ENCODE data around the gene NOD1.
A peak's percentile ranks its signal among the peaks of the same experiment; 100 is the strongest.

Gene NOD1

DNA sequence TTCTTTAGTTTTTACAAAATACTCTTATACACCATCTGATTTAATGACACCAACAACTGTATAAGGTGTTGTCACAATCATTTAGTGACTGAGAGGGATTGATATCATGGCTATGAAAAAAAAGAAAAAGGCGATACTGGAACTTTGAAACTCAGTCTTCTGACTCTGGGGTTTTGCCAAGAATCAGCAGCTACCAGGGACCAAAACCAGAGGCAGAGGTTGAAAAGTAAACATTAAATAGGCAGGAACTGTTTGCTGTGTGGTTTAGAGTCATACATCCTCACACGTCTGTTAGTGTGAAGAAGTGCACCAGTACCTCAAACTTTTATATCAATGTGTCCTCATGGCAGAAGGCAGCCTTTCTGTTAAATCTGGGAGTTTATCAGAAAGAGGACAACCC is 46.0 kb upstream of the NOD1 start:
- no peak overlapping the region for H3K9ac ChIP-seq (ENCODE audit: low read length)
- 96% methylated on average over 1 of the region's 2 CpGs for WGBS
- DNase-seq: peak; percentile 12

DNA sequence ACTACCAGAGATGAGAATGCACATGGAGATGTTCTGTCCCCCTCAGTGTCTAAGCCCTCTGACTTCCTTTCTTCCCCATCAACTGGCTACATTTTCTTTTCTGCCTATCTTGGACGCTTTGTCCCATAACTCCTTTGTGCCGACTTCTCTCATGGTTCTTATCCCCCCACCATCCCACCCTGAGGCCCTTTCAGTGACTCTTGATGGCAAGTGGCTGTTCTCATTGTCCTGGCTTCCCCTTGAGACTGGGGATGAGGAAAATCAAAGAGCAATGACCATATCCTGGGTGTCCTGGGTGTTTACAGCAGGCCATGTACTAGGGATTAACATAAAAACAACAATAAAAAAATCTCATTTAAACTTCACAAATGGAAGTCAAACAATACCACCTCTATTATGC is 44.9 kb upstream of the NOD1 start:
- Histone ChIP-seq H3K27me3 (ENCODE audit: control insufficient read depth in 1 of 2, insufficient read depth in 1 of 2, low read length in 2 of 2) (no peaks in the 10 kb centered on the region), H3K79me1 (replicated peaks; ENCODE audit: low read length, poor library complexity, severe bottlenecking) (no peaks in the 10 kb centered on the region), H3K14ac (ENCODE audit: low read length in 2 of 2) (peak overlapping the region in 1 of 2 experiments; percentile 11), H2BK120ac (ENCODE audit: low read depth, low read length) (no peak overlapping the region), H2BK12ac (ENCODE audit: low read length in 2 of 2) (no peak overlapping the region), H3K9me3 (ENCODE audit: control insufficient read depth, low read length) (no peaks in the 10 kb centered on the region), H3K4me3 (ENCODE audit: insufficient read depth in 1 of 2, low read depth in 1 of 2, low read length in 2 of 2) (no peak overlapping the region), H3K4ac (ENCODE audit: low read depth in 1 of 2, low read length in 2 of 2) (no peak overlapping the region), H3K18ac (ENCODE audit: low read depth in 1 of 2, low read length in 2 of 2) (no peak overlapping the region), H3K36me3 (ENCODE audit: control insufficient read depth in 1 of 2, insufficient read depth in 2 of 2, low read depth in 1 of 2, low read length in 2 of 2) (peaks cover 0 to 2% of the 10 kb centered on the region in 2 experiments), H4K8ac (ENCODE audit: low read length) (no peak overlapping the region), H2BK15ac (ENCODE audit: low read depth, poor library complexity, severe bottlenecking) (no peak overlapping the region), H3K27ac (ENCODE audit: low read length, poor library complexity, severe bottlenecking) (no peak overlapping the region), H3K4me2 (ENCODE audit: low read length, poor library complexity, severe bottlenecking) (no peak overlapping the region), H3K4me1 (ENCODE audit: control insufficient read depth, insufficient read depth, low read depth, low read length) (peaks cover 3% of the 10 kb centered on the region), H2BK5ac (ENCODE audit: low read depth, low read length, poor library complexity, severe bottlenecking) (no peak overlapping the region), H3K23ac (ENCODE audit: low read length in 2 of 2) (no peak overlapping the region), H2AFZ (ENCODE audit: low read depth, low read length) (no peak overlapping the region), H2AK5ac (ENCODE audit: low read length, severe bottlenecking) (no peak overlapping the region), H3K9ac (ENCODE audit: low read length) (no peak overlapping the region), H4K91ac (ENCODE audit: low read length) (no peak overlapping the region)
- WGBS: 89% methylated on average over 2 of the region's 2 CpGs
- DNase-seq: no peak

More for the DNA sequence above, 46.0 kb upstream of the NOD1 start:
- Histone ChIP-seq H2BK120ac (ENCODE audit: low read depth, low read length) (no peak overlapping the region), H3K18ac (ENCODE audit: low read depth in 1 of 2, low read length in 2 of 2) (no peak overlapping the region), H3K4me1 (ENCODE audit: control insufficient read depth, insufficient read depth, low read depth, low read length) (peaks cover 3% of the 10 kb centered on the region), H3K4ac (ENCODE audit: low read depth in 1 of 2, low read length in 2 of 2) (no peak overlapping the region), H3K27me3 (ENCODE audit: control insufficient read depth in 1 of 2, insufficient read depth in 1 of 2, low read length in 2 of 2) (no peaks in the 10 kb centered on the region), H2BK5ac (ENCODE audit: low read depth, low read length, poor library complexity, severe bottlenecking) (no peak overlapping the region), H3K23ac (ENCODE audit: low read length in 2 of 2) (no peak overlapping the region), H3K36me3 (ENCODE audit: control insufficient read depth in 1 of 2, insufficient read depth in 2 of 2, low read depth in 1 of 2, low read length in 2 of 2) (peaks cover 0 to 2% of the 10 kb centered on the region in 2 experiments), H2AK5ac (ENCODE audit: low read length, severe bottlenecking) (no peak overlapping the region), H3K4me2 (ENCODE audit: low read length, poor library complexity, severe bottlenecking) (no peak overlapping the region), H3K27ac (ENCODE audit: low read length, poor library complexity, severe bottlenecking) (no peak overlapping the region), H2AFZ (ENCODE audit: low read depth, low read length) (no peak overlapping the region), H3K9me3 (ENCODE audit: control insufficient read depth, low read length) (no peaks in the 10 kb centered on the region), H4K8ac (ENCODE audit: low read length) (no peak overlapping the region), H3K79me1 (replicated peaks; ENCODE audit: low read length, poor library complexity, severe bottlenecking) (no peaks in the 10 kb centered on the region), H2BK15ac (ENCODE audit: low read depth, poor library complexity, severe bottlenecking) (no peak overlapping the region), H2BK12ac (ENCODE audit: low read length in 2 of 2) (no peak overlapping the region), H4K91ac (ENCODE audit: low read length) (no peak overlapping the region), H3K14ac (ENCODE audit: low read length in 2 of 2) (no peak overlapping the region), H3K4me3 (ENCODE audit: insufficient read depth in 1 of 2, low read depth in 1 of 2, low read length in 2 of 2) (no peak overlapping the region)

DNA sequence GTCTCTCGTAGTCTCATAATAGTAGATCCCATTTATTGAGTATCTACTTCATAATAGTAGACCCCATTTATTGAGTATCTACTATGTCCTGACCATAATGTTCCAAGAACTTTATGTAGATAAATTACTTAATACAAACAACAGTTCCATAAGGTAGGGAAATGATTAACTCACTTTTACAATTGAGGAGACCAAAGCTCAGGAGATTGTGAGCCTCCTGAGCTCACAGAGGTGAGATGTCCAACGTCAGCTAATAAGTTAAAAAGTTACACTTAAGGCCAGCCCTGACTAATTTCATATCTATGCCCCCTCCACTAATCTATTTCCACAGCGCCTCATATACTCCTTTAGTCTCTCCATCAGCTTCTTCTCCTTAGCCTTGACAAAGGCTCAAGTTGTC is 43.6 kb upstream of the NOD1 start:
- Histone ChIP-seq H2BK120ac (ENCODE audit: low read depth, low read length) (no peak overlapping the region), H3K36me3 (ENCODE audit: control insufficient read depth in 1 of 2, insufficient read depth in 2 of 2, low read depth in 1 of 2, low read length in 2 of 2) (peaks cover 0 to 3% of the 10 kb centered on the region in 2 experiments), H4K91ac (ENCODE audit: low read length) (no peak overlapping the region), H3K14ac (ENCODE audit: low read length in 2 of 2) (no peak overlapping the region), H2AK5ac (ENCODE audit: low read length, severe bottlenecking) (no peak overlapping the region), H3K27me3 (ENCODE audit: control insufficient read depth in 1 of 2, insufficient read depth in 1 of 2, low read length in 2 of 2) (no peaks in the 10 kb centered on the region), H3K9ac (ENCODE audit: low read length) (peak overlapping the region; percentile 63), H3K23ac (ENCODE audit: low read length in 2 of 2) (no peak overlapping the region), H2BK12ac (ENCODE audit: low read length in 2 of 2) (no peak overlapping the region), H3K79me1 (replicated peaks; ENCODE audit: low read length, poor library complexity, severe bottlenecking) (no peaks in the 10 kb centered on the region), H3K4me3 (ENCODE audit: insufficient read depth in 1 of 2, low read depth in 1 of 2, low read length in 2 of 2) (no peak overlapping the region), H2BK15ac (ENCODE audit: low read depth, poor library complexity, severe bottlenecking) (no peak overlapping the region), H3K4me2 (ENCODE audit: low read length, poor library complexity, severe bottlenecking) (no peak overlapping the region), H3K4me1 (ENCODE audit: control insufficient read depth, insufficient read depth, low read depth, low read length) (peaks cover 3% of the 10 kb centered on the region), H3K18ac (ENCODE audit: low read depth in 1 of 2, low read length in 2 of 2) (no peak overlapping the region), H3K9me3 (ENCODE audit: control insufficient read depth, low read length) (no peaks in the 10 kb centered on the region), H4K8ac (ENCODE audit: low read length) (no peak overlapping the region), H3K4ac (ENCODE audit: low read depth in 1 of 2, low read length in 2 of 2) (no peak overlapping the region), H2AFZ (ENCODE audit: low read depth, low read length) (no peak overlapping the region), H2BK5ac (ENCODE audit: low read depth, low read length, poor library complexity, severe bottlenecking) (no peak overlapping the region), H3K27ac (ENCODE audit: low read length, poor library complexity, severe bottlenecking) (no peak overlapping the region)
- no peak for DNase-seq
- 94% methylated on average over 2 of the region's 3 CpGs for WGBS

DNA sequence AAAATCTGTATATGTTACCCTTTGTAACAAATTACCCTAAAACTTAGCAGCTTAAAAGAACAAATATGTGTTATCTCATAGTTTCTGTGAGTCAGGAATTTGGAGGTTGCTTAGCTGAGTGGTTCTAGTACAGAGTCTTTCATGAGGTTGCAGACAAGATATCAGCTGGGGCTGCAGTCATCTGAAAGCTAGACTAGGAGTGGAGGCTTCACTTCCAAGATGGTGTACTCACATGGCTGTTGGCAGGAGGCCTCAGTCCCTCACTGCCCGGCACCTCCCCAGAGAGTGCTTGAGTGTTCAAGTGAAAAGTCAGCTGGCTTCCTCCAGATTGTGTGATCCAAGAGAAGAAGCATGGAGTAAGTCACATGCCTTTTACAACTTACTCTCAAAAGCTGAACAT is 42.9 kb upstream of the NOD1 start:
- H2BK5ac ChIP-seq (ENCODE audit: low read depth, low read length, poor library complexity, severe bottlenecking): no peak overlapping the region
- no peak overlapping the region for H3K14ac ChIP-seq (ENCODE audit: low read length in 2 of 2)
- no peak overlapping the region for H2AK5ac ChIP-seq (ENCODE audit: low read length, severe bottlenecking)
- no peak overlapping the region for H3K4me2 ChIP-seq (ENCODE audit: low read length, poor library complexity, severe bottlenecking)
- H3K18ac ChIP-seq (ENCODE audit: low read depth in 1 of 2, low read length in 2 of 2): no peak overlapping the region
- no peak overlapping the region for H3K4ac ChIP-seq (ENCODE audit: low read depth in 1 of 2, low read length in 2 of 2)
- H3K27ac ChIP-seq (ENCODE audit: low read length, poor library complexity, severe bottlenecking): no peak overlapping the region
- H4K91ac ChIP-seq (ENCODE audit: low read length): no peak overlapping the region
- peaks cover 3% of the 10 kb centered on the region for H3K4me1 ChIP-seq (ENCODE audit: control insufficient read depth, insufficient read depth, low read depth, low read length)
- H3K4me3 ChIP-seq (ENCODE audit: insufficient read depth in 1 of 2, low read depth in 1 of 2, low read length in 2 of 2): peak overlapping the region in 1 of 2 experiments; percentile 13
- H3K79me1 ChIP-seq (replicated peaks; ENCODE audit: low read length, poor library complexity, severe bottlenecking): no peaks in the 10 kb centered on the region
- H2BK12ac ChIP-seq (ENCODE audit: low read length in 2 of 2): no peak overlapping the region
- no peak overlapping the region for H3K23ac ChIP-seq (ENCODE audit: low read length in 2 of 2)
- WGBS: 79% methylated on average over 1 of the region's 1 CpG
- H2BK120ac ChIP-seq (ENCODE audit: low read depth, low read length): no peak overlapping the region
- H2BK15ac ChIP-seq (ENCODE audit: low read depth, poor library complexity, severe bottlenecking): peak overlapping the region; percentile 76
- H3K9me3 ChIP-seq (ENCODE audit: control insufficient read depth, low read length): no peaks in the 10 kb centered on the region
- peaks cover 0 to 3% of the 10 kb centered on the region in 2 experiments for H3K36me3 ChIP-seq (ENCODE audit: control insufficient read depth in 1 of 2, insufficient read depth in 2 of 2, low read depth in 1 of 2, low read length in 2 of 2)
- H3K9ac ChIP-seq (ENCODE audit: low read length): peak overlapping the region; percentile 63
- no peaks in the 10 kb centered on the region for H3K27me3 ChIP-seq (ENCODE audit: control insufficient read depth in 1 of 2, insufficient read depth in 1 of 2, low read length in 2 of 2)
- H4K8ac ChIP-seq (ENCODE audit: low read length): no peak overlapping the region
- H2AFZ ChIP-seq (ENCODE audit: low read depth, low read length): no peak overlapping the region
- DNase-seq: peak; percentile 45

Data from mesenchymal stem cell (in vitro differentiated cells and primary cell).